Glutamatergic neuron (in vitro differentiated cells): ENCODE measurements around the gene GPR137C. TPM values are rescaled to one million over a fixed set of nuclear protein-coding genes. Genes with fewer than 3 reads are reported as not detected.

Source experiments
- DNase-seq: peaks from one replicate; pipeline ENCODE4 v3.0.0; 2022
- H3K27ac Mint-ChIP-seq: one replicate; pipeline ENCODE4 v1.8.0; 2020; ENCODE audit warnings: mild to moderate bottlenecking, mixed read lengths, inconsistent platforms; ENCODE audit not compliant: unreplicated experiment
- H3K27me3 Mint-ChIP-seq: one replicate; pipeline ENCODE4 v1.8.0; 2020; ENCODE audit warnings: mild to moderate bottlenecking, moderate library complexity, mixed read lengths, inconsistent platforms; ENCODE audit not compliant: unreplicated experiment
- H3K36me3 Mint-ChIP-seq: one replicate; pipeline ENCODE4 v1.8.0; 2020; ENCODE audit warnings: mild to moderate bottlenecking, mixed read lengths, inconsistent platforms; ENCODE audit not compliant: unreplicated experiment
- H3K4me1 Mint-ChIP-seq: one replicate; pipeline ENCODE4 v1.8.0; 2020; ENCODE audit warnings: mild to moderate bottlenecking, low read depth, mixed read lengths, inconsistent platforms; ENCODE audit not compliant: unreplicated experiment
- H3K4me3 Mint-ChIP-seq: one replicate; pipeline ENCODE4 v1.8.0; 2020; ENCODE audit warnings: mild to moderate bottlenecking, mixed read lengths, inconsistent platforms; ENCODE audit not compliant: unreplicated experiment
- H3K9me3 Mint-ChIP-seq: one replicate; pipeline ENCODE4 v1.8.0; 2020; ENCODE audit warnings: mild to moderate bottlenecking, moderate library complexity, mixed read lengths, inconsistent platforms; ENCODE audit not compliant: unreplicated experiment
- CTCF ChIP-seq: fragments of 200-600 bp; sonication (generic); IDR thresholded peaks from one replicate; pipeline ENCODE4 v1.5.0; 2021; ENCODE audit not compliant: partially characterized antibody, unreplicated experiment
- long read RNA-seq: library from polyadenylated mRNA; unstranded; transcript quantifications from one replicate; pipeline ENCODE4 v2.0.0, GENCODE V29; 2020; ENCODE audit not compliant: unreplicated experiment
- total RNA-seq: library from RNA; stranded (reverse); fragmentation: NEBNext Ultra II Directional; extraction: Animal tissue kit (Norgen Biotek cat#: 25700); gene quantifications from one replicate; pipeline ENCODE4 v1.2.1, GENCODE V29; 2021; ENCODE audit not compliant: unreplicated experiment

The GPR137C gene
- total RNA-seq: 19.5 TPM
- long read RNA-seq, partial matches to known transcripts: 0 of 2 reads
- long read RNA-seq, other reads (novel, unspliced or antisense): 2 of 2 reads

- Mint-ChIP-seq H3K27me3 (peaks cover 10% of the 10 kb centered on the region), H3K4me1 (peaks cover 4% of the 10 kb centered on the region), H3K36me3 (no peaks in the 10 kb centered on the region), H3K4me3 (peak within 1 kb of the TSS; percentile 98), H3K27ac (peak within 1 kb of the TSS; percentile 99), H3K9me3 (peaks cover 8% of the 10 kb centered on the region)
- DNase-seq: peak; percentile 99
- TF ChIP-seq CTCF: no peak
These were observed at the start of gene GPR137C, which contains the start of gene TXNDC16 for GRCh38 chr14:52552063-52552988. GPR137C (plus strand) TSS chr14:52552836; CDS start chr14:52553148, 312 bp downstream. TXNDC16 (minus strand) TSS chr14:52552505; CDS start chr14:52543557, 8,948 bp downstream.

- no peak overlapping the region for H3K27ac Mint-ChIP-seq
- H3K4me3 Mint-ChIP-seq: no peak overlapping the region
- TF ChIP-seq CTCF: no peak
- no peaks in the 10 kb centered on the region for H3K27me3 Mint-ChIP-seq
- H3K4me1 Mint-ChIP-seq: no peaks in the 10 kb centered on the region
- no peaks in the 10 kb centered on the region for H3K36me3 Mint-ChIP-seq
- no peak for DNase-seq
- H3K9me3 Mint-ChIP-seq: no peaks in the 10 kb centered on the region
These were observed 39.4 kb upstream of the GPR137C start for GRCh38 chr14:52513249-52513648.

- Mint-ChIP-seq H3K27ac (no peak overlapping the region), H3K4me1 (no peaks in the 10 kb centered on the region), H3K9me3 (no peaks in the 10 kb centered on the region), H3K27me3 (no peaks in the 10 kb centered on the region), H3K36me3 (no peaks in the 10 kb centered on the region), H3K4me3 (no peak overlapping the region)
- DNase-seq: no peak
- TF ChIP-seq CTCF: no peak
These were observed 38.4 kb upstream of the GPR137C start for GRCh38 chr14:52514046-52514811.

- H3K9me3 Mint-ChIP-seq: no peaks in the 10 kb centered on the region
- DNase-seq: no peak
- H3K36me3 Mint-ChIP-seq: no peaks in the 10 kb centered on the region
- no peak overlapping the region for H3K4me3 Mint-ChIP-seq
- no peak overlapping the region for H3K27ac Mint-ChIP-seq
- no peak for TF ChIP-seq CTCF
- H3K27me3 Mint-ChIP-seq: no peaks in the 10 kb centered on the region
- H3K4me1 Mint-ChIP-seq: peaks cover 2% of the 10 kb centered on the region
These were observed 30.6 kb upstream of the GPR137C start for GRCh38 chr14:52522033-52522432.
